Measurements from ENCODE around the gene SLC39A11. TPM values are rescaled to one million over a fixed set of nuclear protein-coding genes. Genes with fewer than 3 reads are reported as not detected.

Gene SLC39A11
- polyA plus RNA-seq, 3 donors: 16.6 to 27.9 (median 26.6) TPM

DNA sequence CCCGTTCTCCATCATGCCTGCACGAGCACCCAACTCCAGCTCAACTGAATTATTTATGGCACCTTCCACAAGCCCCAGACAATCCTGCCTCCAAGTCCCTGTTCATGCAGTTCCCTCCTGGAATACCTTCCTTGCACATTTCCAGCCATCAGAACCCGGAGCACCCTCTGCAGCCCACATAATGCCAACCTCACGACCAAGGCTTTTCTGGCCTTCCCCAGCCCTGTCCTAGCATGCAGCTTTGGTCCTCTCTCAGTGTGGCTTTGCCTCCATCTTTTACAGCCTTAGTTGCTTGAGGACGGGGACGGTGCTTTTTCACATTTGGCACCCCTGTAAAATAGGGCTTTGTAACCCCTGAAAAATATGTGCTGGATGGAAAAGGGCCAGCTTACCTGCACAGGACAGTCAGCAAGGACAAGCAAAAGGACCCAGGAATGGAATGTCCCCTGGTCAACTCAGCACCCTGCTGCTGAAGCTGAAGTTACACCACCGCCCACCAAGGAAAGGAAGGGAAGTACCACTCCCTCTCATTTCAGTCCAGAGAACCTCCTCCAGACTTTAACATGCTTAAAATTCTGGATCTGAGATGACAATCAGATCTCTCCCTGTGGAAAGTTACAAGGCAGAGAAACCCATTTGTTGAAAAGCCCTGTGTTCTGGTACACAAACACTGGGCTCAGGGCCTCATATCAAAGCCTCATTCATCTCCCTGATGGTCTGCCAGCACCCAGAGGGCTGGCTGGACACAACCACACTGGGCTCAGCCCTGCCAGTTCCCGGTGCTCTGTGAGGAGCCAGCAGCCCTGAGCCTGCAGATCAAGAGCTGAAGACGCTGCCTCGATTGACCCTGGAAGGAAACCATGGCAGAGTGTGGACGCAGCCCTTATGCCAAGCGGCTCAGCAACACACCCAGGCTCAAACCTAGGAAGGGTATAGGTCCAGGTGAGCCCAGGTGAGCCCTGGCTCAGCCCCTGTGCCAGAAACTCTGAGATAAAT, 2.9 kb downstream of the SLC39A11 start:
- H4K20me1 ChIP-seq (ENCODE audit: insufficient read depth, low read length): peaks cover 11% of the 10 kb centered on the region
- H3K79me2 ChIP-seq (ENCODE audit: insufficient read depth, low read length): peaks cover 55% of the 10 kb centered on the region
- peaks cover 35 to 46% of the 10 kb centered on the region in 2 donors for H3K36me3 ChIP-seq (replicated peaks in 1 of 2; ENCODE audit: control insufficient read depth in 1 of 2, insufficient read depth in 2 of 2, low read length in 2 of 2)
- no peaks in the 10 kb centered on the region for H3K27me3 Mint-ChIP-seq (ENCODE audit: low read depth in 3 of 3)
- H3K4me1 ChIP-seq (ENCODE audit: control insufficient read depth in 1 of 2, insufficient read depth in 2 of 2, low read length in 2 of 2): peaks cover 32 to 47% of the 10 kb centered on the region in 2 donors
- H3K9ac ChIP-seq (ENCODE audit: insufficient read depth, low read length, poor library complexity, severe bottlenecking): no peak overlapping the region
- peaks cover 38 to 45% of the 10 kb centered on the region in 2 donors for H3K36me3 Mint-ChIP-seq
- no peak overlapping the region for H3K27ac ChIP-seq (ENCODE audit: low read depth in 1 of 2, low read length in 2 of 2)
- H3K4me3 Mint-ChIP-seq: no peak overlapping the region
- no peak overlapping the region for H2AFZ ChIP-seq (ENCODE audit: insufficient read depth, low read depth, low read length, poor library complexity, severe bottlenecking)
- H3K4me2 ChIP-seq (replicated peaks; ENCODE audit: extremely low read depth, low read length, poor library complexity, severe bottlenecking): no peak overlapping the region
- peaks cover 47% of the 10 kb centered on the region for H3K4me1 Mint-ChIP-seq
- no peak overlapping the region for H3K4me3 ChIP-seq (replicated peaks in 1 of 3; ENCODE audit: low read depth in 2 of 3, low read length in 3 of 3)
- H3K9me3 ChIP-seq (replicated peaks in 1 of 2; ENCODE audit: control insufficient read depth in 1 of 2, insufficient read depth in 1 of 2, low read length in 2 of 2): no peaks in the 10 kb centered on the region
- no peak for DNase-seq
- TF ChIP-seq, protein P1, sequence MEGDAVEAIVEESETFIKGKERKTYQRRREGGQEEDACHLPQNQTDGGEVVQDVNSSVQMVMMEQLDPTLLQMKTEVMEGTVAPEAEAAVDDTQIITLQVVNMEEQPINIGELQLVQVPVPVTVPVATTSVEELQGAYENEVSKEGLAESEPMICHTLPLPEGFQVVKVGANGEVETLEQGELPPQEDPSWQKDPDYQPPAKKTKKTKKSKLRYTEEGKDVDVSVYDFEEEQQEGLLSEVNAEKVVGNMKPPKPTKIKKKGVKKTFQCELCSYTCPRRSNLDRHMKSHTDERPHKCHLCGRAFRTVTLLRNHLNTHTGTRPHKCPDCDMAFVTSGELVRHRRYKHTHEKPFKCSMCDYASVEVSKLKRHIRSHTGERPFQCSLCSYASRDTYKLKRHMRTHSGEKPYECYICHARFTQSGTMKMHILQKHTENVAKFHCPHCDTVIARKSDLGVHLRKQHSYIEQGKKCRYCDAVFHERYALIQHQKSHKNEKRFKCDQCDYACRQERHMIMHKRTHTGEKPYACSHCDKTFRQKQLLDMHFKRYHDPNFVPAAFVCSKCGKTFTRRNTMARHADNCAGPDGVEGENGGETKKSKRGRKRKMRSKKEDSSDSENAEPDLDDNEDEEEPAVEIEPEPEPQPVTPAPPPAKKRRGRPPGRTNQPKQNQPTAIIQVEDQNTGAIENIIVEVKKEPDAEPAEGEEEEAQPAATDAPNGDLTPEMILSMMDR (IDR thresholded peaks at IDR 0.05): no peak
- no peaks in the 10 kb centered on the region for H3K27me3 ChIP-seq (ENCODE audit: control insufficient read depth in 2 of 2, insufficient read depth in 2 of 2, low read length in 2 of 2)
- peak overlapping the region in 2 of 7 donors; percentile 27 to 63 for H3K27ac Mint-ChIP-seq
- WGBS (ENCODE audit: insufficient coverage): over 99% methylated on average over 11 of the region's 12 CpGs
- H3K9me3 Mint-ChIP-seq: peaks cover 0 to 3% (median 0%) of the 10 kb centered on the region in 7 donors
- intact Hi-C loops (cut with micrococcal nuclease): no loop called here

DNA sequence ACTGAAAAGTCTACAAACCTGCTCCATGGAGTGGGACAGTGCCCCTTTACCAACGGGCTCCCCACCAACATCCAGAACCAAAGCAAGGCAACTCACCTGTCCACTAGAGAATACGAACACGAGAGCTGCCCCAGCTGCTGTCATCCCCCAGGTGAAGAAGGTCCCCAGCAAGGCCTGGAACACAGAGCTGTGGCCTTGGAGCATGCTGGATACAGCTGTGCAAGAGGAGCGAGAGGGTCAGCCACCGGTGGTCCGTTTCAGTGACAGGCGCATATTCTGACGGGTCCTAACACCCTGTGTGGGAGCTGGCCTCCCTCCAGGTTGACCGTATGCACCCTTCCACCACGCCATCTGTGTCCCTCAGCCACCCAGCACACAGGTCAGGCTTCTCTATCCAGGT, 3.9 kb downstream of the SLC39A11 start:
- 95% methylated on average over 9 of the region's 10 CpGs for WGBS (ENCODE audit: insufficient coverage)

More for the DNA sequence above, 3.9 kb downstream of the SLC39A11 start:
- no peak for DNase-seq
- Mint-ChIP-seq H3K4me1 (peaks cover 41% of the 10 kb centered on the region), H3K27me3 (ENCODE audit: low read depth in 3 of 3) (no peaks in the 10 kb centered on the region), H3K4me3 (no peak overlapping the region), H3K27ac (peak overlapping the region in 1 of 7 donors; percentile 54), H3K9me3 (peaks cover 0 to 8% (median 4%) of the 10 kb centered on the region in 7 donors), H3K36me3 (peaks cover 48 to 56% of the 10 kb centered on the region in 2 donors)
- Histone ChIP-seq H3K79me2 (ENCODE audit: insufficient read depth, low read length) (peaks cover 60% of the 10 kb centered on the region), H3K27ac (ENCODE audit: low read depth in 1 of 2, low read length in 2 of 2) (no peak overlapping the region), H4K20me1 (ENCODE audit: insufficient read depth, low read length) (peaks cover 11% of the 10 kb centered on the region), H3K27me3 (ENCODE audit: control insufficient read depth in 2 of 2, insufficient read depth in 2 of 2, low read length in 2 of 2) (no peaks in the 10 kb centered on the region), H3K4me3 (replicated peaks in 1 of 3; ENCODE audit: low read depth in 2 of 3, low read length in 3 of 3) (no peak overlapping the region), H3K9me3 (replicated peaks in 1 of 2; ENCODE audit: control insufficient read depth in 1 of 2, insufficient read depth in 1 of 2, low read length in 2 of 2) (no peaks in the 10 kb centered on the region), H3K9ac (ENCODE audit: insufficient read depth, low read length, poor library complexity, severe bottlenecking) (no peak overlapping the region), H3K4me1 (ENCODE audit: control insufficient read depth in 1 of 2, insufficient read depth in 2 of 2, low read length in 2 of 2) (peaks cover 32 to 38% of the 10 kb centered on the region in 2 donors), H2AFZ (ENCODE audit: insufficient read depth, low read depth, low read length, poor library complexity, severe bottlenecking) (no peak overlapping the region), H3K4me2 (replicated peaks; ENCODE audit: extremely low read depth, low read length, poor library complexity, severe bottlenecking) (no peak overlapping the region), H3K36me3 (replicated peaks in 1 of 2; ENCODE audit: control insufficient read depth in 1 of 2, insufficient read depth in 2 of 2, low read length in 2 of 2) (peaks cover 45 to 56% of the 10 kb centered on the region in 2 donors)
- intact Hi-C loops (cut with micrococcal nuclease): no loop called here
- TF ChIP-seq, protein P1 (IDR thresholded peaks at IDR 0.05): no peak
